ENCODE results near the gene INHBB. TPM values are rescaled to one million over a fixed set of nuclear protein-coding genes. Genes with fewer than 3 reads are reported as not detected.

INHBB gene
- total RNA-seq, 4 donors from 2014 or later, result 12.3 to 27.5 (median 23.6) TPM

DNA sequence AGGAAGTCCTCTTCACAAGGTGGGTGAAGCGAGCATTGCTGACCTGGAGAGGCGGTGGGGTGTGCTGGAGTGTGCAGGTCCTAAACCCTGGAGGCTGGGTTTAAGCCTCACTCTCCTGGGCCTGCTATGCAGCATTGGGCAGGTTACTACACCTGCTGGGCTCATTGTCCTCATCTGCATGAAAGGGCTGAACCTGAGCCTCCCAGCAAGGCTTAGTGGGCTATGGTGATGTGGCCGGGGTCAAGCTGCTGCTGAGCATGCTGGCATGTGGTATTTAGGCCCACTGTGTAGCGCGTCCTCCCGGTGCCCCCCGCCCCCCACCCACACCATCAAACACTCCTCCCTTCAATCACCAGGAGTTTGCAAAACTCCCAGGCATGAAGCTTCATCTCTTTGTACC lies 37.3 kb downstream of the INHBB start:
- no peak for DNase-seq
- Histone ChIP-seq H3K4me1 (peaks cover 0 to 8% of the 10 kb centered on the region in 2 donors), H3K4me3 (replicated peaks in 1 of 3) (no peak overlapping the region), H3K27me3 (no peaks in the 10 kb centered on the region), H3K27ac (no peak overlapping the region), H3K36me3 (no peaks in the 10 kb centered on the region), H3K9me3 (no peaks in the 10 kb centered on the region)
- WGBS, 2 donors, result 88 to 100% methylated on average over 3 to 4 of the region's 7 CpGs
- intact Hi-C loops (cut with DNase I), result no loop called here
- no peak for TF ChIP-seq POLR2A (IDR thresholded peaks at IDR 0.05)
- TF ChIP-seq CTCF (IDR thresholded peaks at IDR 0.05), result no peak

GRCh38 chr2:120383631-120384340 lies 37.9 kb downstream of the INHBB start:
- Histone ChIP-seq H3K27ac (no peak overlapping the region), H3K9me3 (no peaks in the 10 kb centered on the region), H3K27me3 (no peaks in the 10 kb centered on the region), H3K36me3 (no peaks in the 10 kb centered on the region), H3K4me3 (replicated peaks in 1 of 3) (no peak overlapping the region), H3K4me1 (peaks cover 0 to 8% of the 10 kb centered on the region in 2 donors)
- no peak for TF ChIP-seq CTCF (IDR thresholded peaks at IDR 0.05)
- no peak for TF ChIP-seq POLR2A (IDR thresholded peaks at IDR 0.05)
- intact Hi-C loops (cut with DNase I), result no loop called here
- WGBS, 2 donors, result 82 to 89% methylated on average over 9 to 12 of the region's 13 CpGs
- DNase-seq, result no peak

DNA sequence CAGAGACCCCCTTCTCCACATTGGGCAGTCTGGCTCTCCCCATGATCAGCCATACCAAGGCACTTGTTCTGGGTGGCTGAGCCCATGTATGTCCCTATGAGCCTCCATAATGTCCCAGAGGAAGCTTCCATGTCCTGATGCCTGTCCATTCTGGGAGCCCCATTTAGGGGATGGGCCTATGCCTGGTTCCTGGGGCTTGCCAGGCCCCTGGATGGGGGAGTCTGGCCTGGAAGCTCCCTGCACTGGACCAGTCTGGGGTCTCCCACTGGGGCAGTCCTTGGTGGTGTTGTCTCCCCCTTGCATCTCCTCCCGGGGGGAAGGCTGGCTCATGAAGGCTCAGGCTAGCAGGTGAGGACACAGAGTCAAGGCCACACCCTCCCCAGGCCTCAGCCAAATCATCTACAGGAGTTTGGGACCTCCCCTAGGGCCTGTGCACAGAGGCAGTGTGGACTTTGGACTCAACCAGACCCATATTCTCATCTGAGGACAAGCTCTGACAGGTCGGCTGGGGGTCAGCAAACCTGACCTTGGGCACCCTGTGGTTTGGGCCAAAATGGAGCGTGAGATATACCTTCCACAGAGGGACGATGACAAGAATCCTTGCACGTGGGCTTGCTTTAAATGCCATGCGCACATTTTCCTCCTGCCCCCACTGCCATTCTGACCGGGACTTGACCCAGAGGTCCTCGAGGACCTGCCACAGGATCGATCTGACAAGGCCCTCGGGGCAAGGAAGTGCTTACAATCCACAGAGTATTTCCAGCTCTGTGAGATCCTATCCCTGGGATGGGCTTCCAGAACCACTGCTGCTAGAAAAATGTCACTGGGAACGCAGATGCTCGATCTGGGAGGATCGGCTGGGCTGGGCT lies 38.8 kb downstream of the INHBB start:
- intact Hi-C loops (cut with DNase I), result no loop called here
- Histone ChIP-seq H3K9me3 (no peaks in the 10 kb centered on the region), H3K4me1 (peaks cover 0 to 8% of the 10 kb centered on the region in 2 donors), H3K27ac (no peak overlapping the region), H3K27me3 (no peaks in the 10 kb centered on the region), H3K4me3 (replicated peaks in 1 of 3) (no peak overlapping the region), H3K36me3 (no peaks in the 10 kb centered on the region)
- TF ChIP-seq POLR2A (IDR thresholded peaks at IDR 0.05) (no peak), CTCF (IDR thresholded peaks at IDR 0.05) (no peak)
- no peak for DNase-seq
- WGBS, 2 donors, result 74 to 78% methylated on average over 11 to 12 of the region's 13 CpGs

DNA sequence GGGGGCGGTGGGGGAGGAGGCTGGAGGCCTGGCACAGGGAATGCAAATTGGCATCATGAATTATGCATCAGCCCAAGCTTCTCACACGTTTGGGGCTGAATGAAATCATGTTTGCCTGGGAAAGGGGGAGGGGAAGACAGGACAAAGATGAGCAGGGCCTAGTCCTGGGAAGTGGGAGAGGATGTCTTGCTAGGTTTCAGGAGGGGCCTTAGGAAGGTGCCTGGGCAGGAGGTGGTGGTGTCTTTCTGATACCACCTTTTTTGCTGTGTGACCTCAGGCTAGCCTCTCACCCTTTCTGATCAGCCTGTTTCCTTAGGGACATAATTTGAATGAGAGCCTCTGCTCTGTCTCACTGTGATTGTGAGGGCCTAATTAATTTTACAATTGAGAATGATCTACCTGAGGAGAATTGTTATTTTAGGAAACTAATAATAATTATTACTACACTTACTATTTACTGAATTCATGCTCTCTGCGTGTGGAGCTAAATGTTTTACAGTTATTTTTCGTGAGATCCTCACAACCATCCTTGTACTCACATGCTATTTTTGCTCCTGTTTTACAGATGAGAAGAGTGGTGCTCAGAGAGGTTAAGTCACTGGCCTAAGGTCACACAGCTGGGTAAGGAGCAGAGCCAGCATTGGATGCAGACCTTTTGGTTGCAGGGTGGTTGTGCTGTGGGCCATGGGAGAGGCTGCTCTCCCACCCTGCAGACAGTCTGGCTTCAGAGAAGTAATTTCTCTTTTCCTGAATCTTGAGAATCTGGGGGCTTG lies 39.6 kb downstream of the INHBB start:
- Histone ChIP-seq H3K36me3 (no peaks in the 10 kb centered on the region), H3K27me3 (no peaks in the 10 kb centered on the region), H3K4me3 (replicated peaks in 1 of 3) (no peak overlapping the region), H3K27ac (no peak overlapping the region), H3K9me3 (no peaks in the 10 kb centered on the region), H3K4me1 (peaks cover 0 to 4% of the 10 kb centered on the region in 2 donors)
- 64 to 74% methylated on average over 4 of the region's 4 CpGs for WGBS, 2 donors
- TF ChIP-seq CTCF (IDR thresholded peaks at IDR 0.05) (no peak), POLR2A (IDR thresholded peaks at IDR 0.05) (no peak)
- intact Hi-C loops (cut with DNase I), result no loop called here
- no peak for DNase-seq

All from thyroid gland (tissue), 4 donors.